Measurements from ENCODE around the gene LBX2. TPM values are rescaled to one million over a fixed set of nuclear protein-coding genes. Genes with fewer than 3 reads are reported as not detected.

Gene LBX2
- total and polyA plus RNA-seq, 9 of the 15 experiments (the other 6 are each of a cell fraction or from before 2014, with no cell fraction given): 0.39 to 6.2 (median 1.8) TPM; not detected in 1

DNA sequence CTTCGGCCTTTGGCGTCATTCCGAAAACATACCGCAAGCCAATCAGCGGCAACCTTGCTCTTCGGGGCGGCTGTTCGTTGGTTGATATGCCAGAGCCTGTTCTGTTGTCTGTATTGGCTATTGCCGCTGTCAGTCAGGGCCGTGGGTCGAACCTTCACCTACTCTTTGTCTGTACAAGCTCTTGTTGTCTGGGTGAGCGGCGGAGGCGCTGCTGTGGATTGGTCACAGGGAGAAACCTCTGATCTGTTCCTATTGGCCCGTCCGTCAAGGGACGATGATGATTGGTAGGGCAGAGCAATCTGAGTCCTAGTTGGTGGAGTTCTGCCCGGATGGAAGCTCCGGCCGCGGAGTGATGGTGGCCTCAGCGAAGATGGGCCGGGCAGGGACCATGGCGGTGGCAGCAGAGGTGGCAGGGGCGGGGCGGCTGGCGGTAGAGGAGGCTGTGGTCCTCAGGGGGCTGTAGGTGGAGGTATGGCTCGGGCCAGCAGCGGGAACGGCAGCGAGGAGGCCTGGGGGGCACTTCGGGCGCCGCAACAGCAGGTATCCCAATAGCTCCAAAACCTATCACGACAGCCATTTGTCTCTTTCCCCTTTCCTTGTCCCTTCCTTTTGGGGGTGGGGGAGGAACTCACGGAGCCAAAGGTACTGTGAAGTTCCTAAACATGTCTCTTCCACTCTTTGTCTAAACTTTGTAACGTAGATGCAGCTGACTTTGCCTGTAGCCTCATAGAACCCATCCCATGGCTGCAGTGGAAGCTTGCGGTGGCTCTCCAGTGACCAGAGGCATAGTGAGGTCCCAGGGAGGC, 41.1 kb downstream of the LBX2 start, which contains the start of gene WBP1 (continued):
- no peak for TF ChIP-seq EGR1 (conservative IDR thresholded peaks at IDR 0.05)
- TF ChIP-seq NFE2L1 (tag; IDR thresholded peaks at IDR 0.05; ENCODE audit: borderline replicate concordance, low read depth): no peak
- TF ChIP-seq GTF2E2 (tag; IDR thresholded peaks at IDR 0.05): no peak
- no peak for TF ChIP-seq ZNF785 (CRISPR knock-in tag; IDR thresholded peaks at IDR 0.05)
- TF ChIP-seq ZC3H4 (CRISPR knock-in tag; IDR thresholded peaks at IDR 0.05; ENCODE audit: borderline replicate concordance): no peak
- no peak for TF ChIP-seq HNRNPLL (IDR thresholded peaks at IDR 0.05; ENCODE audit: low read depth, low read length, poor library complexity, severe bottlenecking)
- TF ChIP-seq ZBTB8A (IDR thresholded peaks at IDR 0.05; ENCODE audit: partially characterized antibody): no peak
- TF ChIP-seq, protein P1, sequence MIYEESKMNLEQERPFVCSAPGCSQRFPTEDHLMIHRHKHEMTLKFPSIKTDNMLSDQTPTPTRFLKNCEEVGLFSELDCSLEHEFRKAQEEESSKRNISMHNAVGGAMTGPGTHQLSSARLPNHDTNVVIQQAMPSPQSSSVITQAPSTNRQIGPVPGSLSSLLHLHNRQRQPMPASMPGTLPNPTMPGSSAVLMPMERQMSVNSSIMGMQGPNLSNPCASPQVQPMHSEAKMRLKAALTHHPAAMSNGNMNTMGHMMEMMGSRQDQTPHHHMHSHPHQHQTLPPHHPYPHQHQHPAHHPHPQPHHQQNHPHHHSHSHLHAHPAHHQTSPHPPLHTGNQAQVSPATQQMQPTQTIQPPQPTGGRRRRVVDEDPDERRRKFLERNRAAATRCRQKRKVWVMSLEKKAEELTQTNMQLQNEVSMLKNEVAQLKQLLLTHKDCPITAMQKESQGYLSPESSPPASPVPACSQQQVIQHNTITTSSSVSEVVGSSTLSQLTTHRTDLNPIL (CRISPR knock-in tag; IDR thresholded peaks at IDR 0.05): no peak
- TF ChIP-seq, protein P2, sequence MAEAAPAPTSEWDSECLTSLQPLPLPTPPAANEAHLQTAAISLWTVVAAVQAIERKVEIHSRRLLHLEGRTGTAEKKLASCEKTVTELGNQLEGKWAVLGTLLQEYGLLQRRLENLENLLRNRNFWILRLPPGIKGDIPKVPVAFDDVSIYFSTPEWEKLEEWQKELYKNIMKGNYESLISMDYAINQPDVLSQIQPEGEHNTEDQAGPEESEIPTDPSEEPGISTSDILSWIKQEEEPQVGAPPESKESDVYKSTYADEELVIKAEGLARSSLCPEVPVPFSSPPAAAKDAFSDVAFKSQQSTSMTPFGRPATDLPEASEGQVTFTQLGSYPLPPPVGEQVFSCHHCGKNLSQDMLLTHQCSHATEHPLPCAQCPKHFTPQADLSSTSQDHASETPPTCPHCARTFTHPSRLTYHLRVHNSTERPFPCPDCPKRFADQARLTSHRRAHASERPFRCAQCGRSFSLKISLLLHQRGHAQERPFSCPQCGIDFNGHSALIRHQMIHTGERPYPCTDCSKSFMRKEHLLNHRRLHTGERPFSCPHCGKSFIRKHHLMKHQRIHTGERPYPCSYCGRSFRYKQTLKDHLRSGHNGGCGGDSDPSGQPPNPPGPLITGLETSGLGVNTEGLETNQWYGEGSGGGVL (CRISPR knock-in tag; IDR thresholded peaks at IDR 0.05): no peak
- no peak for TF ChIP-seq U2AF1 (optimal IDR thresholded peaks at IDR 0.05; ENCODE audit: low read depth, low read length)
- TF ChIP-seq KLF13 (tag; IDR thresholded peaks at IDR 0.05; ENCODE audit: borderline replicate concordance, low read depth): no peak
- TF ChIP-seq, protein P3, sequence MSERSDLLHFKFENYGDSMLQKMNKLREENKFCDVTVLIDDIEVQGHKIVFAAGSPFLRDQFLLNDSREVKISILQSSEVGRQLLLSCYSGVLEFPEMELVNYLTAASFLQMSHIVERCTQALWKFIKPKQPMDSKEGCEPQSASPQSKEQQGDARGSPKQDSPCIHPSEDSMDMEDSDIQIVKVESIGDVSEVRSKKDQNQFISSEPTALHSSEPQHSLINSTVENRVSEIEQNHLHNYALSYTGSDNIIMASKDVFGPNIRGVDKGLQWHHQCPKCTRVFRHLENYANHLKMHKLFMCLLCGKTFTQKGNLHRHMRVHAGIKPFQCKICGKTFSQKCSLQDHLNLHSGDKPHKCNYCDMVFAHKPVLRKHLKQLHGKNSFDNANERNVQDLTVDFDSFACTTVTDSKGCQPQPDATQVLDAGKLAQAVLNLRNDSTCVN (CRISPR knock-in tag; IDR thresholded peaks at IDR 0.05): no peak
- TF ChIP-seq, protein P4, sequence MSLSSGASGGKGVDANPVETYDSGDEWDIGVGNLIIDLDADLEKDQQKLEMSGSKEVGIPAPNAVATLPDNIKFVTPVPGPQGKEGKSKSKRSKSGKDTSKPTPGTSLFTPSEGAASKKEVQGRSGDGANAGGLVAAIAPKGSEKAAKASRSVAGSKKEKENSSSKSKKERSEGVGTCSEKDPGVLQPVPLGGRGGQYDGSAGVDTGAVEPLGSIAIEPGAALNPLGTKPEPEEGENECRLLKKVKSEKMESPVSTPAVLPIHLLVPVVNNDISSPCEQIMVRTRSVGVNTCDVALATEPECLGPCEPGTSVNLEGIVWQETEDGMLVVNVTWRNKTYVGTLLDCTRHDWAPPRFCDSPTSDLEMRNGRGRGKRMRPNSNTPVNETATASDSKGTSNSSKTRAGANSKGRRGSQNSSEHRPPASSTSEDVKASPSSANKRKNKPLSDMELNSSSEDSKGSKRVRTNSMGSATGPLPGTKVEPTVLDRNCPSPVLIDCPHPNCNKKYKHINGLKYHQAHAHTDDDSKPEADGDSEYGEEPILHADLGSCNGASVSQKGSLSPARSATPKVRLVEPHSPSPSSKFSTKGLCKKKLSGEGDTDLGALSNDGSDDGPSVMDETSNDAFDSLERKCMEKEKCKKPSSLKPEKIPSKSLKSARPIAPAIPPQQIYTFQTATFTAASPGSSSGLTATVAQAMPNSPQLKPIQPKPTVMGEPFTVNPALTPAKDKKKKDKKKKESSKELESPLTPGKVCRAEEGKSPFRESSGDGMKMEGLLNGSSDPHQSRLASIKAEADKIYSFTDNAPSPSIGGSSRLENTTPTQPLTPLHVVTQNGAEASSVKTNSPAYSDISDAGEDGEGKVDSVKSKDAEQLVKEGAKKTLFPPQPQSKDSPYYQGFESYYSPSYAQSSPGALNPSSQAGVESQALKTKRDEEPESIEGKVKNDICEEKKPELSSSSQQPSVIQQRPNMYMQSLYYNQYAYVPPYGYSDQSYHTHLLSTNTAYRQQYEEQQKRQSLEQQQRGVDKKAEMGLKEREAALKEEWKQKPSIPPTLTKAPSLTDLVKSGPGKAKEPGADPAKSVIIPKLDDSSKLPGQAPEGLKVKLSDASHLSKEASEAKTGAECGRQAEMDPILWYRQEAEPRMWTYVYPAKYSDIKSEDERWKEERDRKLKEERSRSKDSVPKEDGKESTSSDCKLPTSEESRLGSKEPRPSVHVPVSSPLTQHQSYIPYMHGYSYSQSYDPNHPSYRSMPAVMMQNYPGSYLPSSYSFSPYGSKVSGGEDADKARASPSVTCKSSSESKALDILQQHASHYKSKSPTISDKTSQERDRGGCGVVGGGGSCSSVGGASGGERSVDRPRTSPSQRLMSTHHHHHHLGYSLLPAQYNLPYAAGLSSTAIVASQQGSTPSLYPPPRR (CRISPR knock-in tag; IDR thresholded peaks at IDR 0.05; ENCODE audit: borderline replicate concordance): no peak
- no peak for TF ChIP-seq ZNF76 (CRISPR knock-in tag; IDR thresholded peaks at IDR 0.05; ENCODE audit: borderline replicate concordance)
- TF ChIP-seq ZNF408 (CRISPR knock-in tag; IDR thresholded peaks at IDR 0.05; ENCODE audit: low read depth): no peak
- TF ChIP-seq TEAD1 (CRISPR knock-in tag; IDR thresholded peaks at IDR 0.05): no peak

Measured in K562 (cell line).